HCT116 (cell line): ENCODE measurements around the gene NFKB1.

Source experiments
- CTCF ChIP-seq, 3 experiments: fragments of 200-600 bp in 1 of 3; sonication (generic) in 1 of 3; IDR thresholded peaks in 2 of 3; conservative IDR thresholded peaks in 1 of 3; 2 replicates each; pipeline ENCODE4 v1.5.1; 2012 to 2017; ENCODE audit warnings: low read depth in 2 of 3, low read length in 2 of 3, antibody characterized with exemption in 1 of 3, borderline replicate concordance in 1 of 3, control low read depth in 1 of 3, mild to moderate bottlenecking in 1 of 3, mixed read lengths in 1 of 3, mixed run types in 1 of 3, moderate library complexity in 1 of 3; ENCODE audit not compliant: insufficient read depth in 1 of 3
- EGR1 ChIP-seq: IDR thresholded peaks from 2 replicates; pipeline ENCODE4 v1.6.1; 2012; ENCODE audit warnings: low read depth
- EZH2 ChIP-seq: fragments of 200-600 bp; sonication (generic); IDR thresholded peaks from 2 replicates; pipeline ENCODE4 v1.6.1; 2017; ENCODE audit warnings: antibody characterized with exemption, mixed run types
- EZH2phosphoT487 ChIP-seq: fragments of 200-600 bp; IDR thresholded peaks from 2 replicates; pipeline ENCODE4 v1.6.1; 2018; ENCODE audit warnings: antibody characterized with exemption, borderline replicate concordance
- MAX ChIP-seq: IDR thresholded peaks from 2 replicates; pipeline ENCODE4 v1.6.1; 2012
- POLR2A ChIP-seq: IDR thresholded peaks from 2 replicates; pipeline ENCODE4 v1.7.0; 2011; ENCODE audit warnings: borderline replicate concordance; ENCODE audit not compliant: insufficient read depth, insufficient read length; ENCODE audit errors: extremely low read depth
- POLR2AphosphoS5 ChIP-seq: IDR thresholded peaks from 2 replicates; pipeline ENCODE4 v1.6.1; 2011; ENCODE audit warnings: mild to moderate bottlenecking, low read depth, low read length, moderate library complexity

DNA sequence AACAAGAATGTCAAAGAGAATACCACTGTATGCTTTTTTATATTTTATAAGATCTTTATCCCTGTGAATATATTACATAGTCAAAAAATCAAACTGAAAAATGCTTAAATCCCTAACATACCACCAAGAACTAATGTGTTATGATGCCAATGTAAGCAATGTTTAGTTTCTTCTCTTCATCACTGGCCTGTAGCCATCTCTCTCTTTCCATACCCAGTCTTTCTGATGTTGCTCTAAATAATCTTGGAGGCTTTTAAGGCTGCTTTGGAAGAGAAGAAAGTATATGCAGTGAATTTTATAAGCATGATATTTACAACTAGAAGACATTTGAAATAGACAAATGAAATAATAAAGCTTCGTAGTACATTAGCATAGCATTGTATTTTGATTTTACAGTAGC is 82.9 kb downstream of the NFKB1 start:
- TF ChIP-seq MAX (no peak), CTCF (IDR thresholded peaks at IDR 0.05 in 2 of 3, conservative IDR thresholded peaks at IDR 0.05 in 1 of 3; ENCODE audit: borderline replicate concordance in 1 of 3, insufficient read depth in 1 of 3, low read depth in 2 of 3, low read length in 2 of 3) (no peak), EZH2 (no peak), EGR1 (no peak), POLR2AphosphoS5 (no peak), POLR2A (no peak), EZH2phosphoT487 (no peak)
